Esophagus squamous epithelium (tissue), 5 donors: Measurements from ENCODE around the gene ANKFN1. TPM values are rescaled to one million over a fixed set of nuclear protein-coding genes. Genes with fewer than 3 reads are reported as not detected.

Source experiments
- DNase-seq: peaks from one replicate; lab custom pipeline; 2025; lab: John Stamatoyannopoulos, UW
- H3K27ac ChIP-seq, 4 donors: fragments of 200-600 bp; sonication (generic); one replicate each; pipeline ENCODE4 v1.5.1; 2016 to 2019; ENCODE audit warnings: mild to moderate bottlenecking in 1 of 4
- H3K27me3 ChIP-seq, 4 donors: fragments of 200-600 bp; sonication (generic); 1 replicate in 3 of 4; 2 replicates in 1 of 4; pipeline versions ENCODE4 v1.5.1 to v1.6.0; 2017 to 2021; ENCODE audit warnings: antibody characterized with exemption in 1 of 4
- H3K36me3 ChIP-seq, 3 donors: fragments of 200-600 bp; sonication (generic); one replicate each; pipeline ENCODE4 v1.5.1; 2016 to 2019
- H3K4me1 ChIP-seq, 3 donors: fragments of 200-600 bp; sonication (generic); one replicate each; pipeline ENCODE4 v1.5.1; 2017 to 2019
- H3K4me3 ChIP-seq, 4 donors: fragments of 200-600 bp; sonication (generic); 1 replicate in 3 of 4; 2 replicates in 1 of 4; pipeline ENCODE4 v1.5.1; 2016 to 2019; ENCODE audit warnings: mild to moderate bottlenecking in 2 of 4, moderate library complexity in 1 of 4
- H3K9me3 ChIP-seq, 3 donors: fragments of 200-600 bp; sonication (generic); one replicate each; pipeline ENCODE4 v1.5.1; 2016 to 2019
- CTCF ChIP-seq, 6 experiments: fragments of 450-650 bp in 4 of 6; fragments of 200-600 bp in 2 of 6; sonication (generic) in 2 of 6; IDR thresholded peaks; one replicate each; pipeline ENCODE4 v1.5.1; 2016 to 2019; ENCODE audit warnings: antibody characterized with exemption in 6 of 6, mild to moderate bottlenecking in 4 of 6, moderate library complexity in 4 of 6
- POLR2A ChIP-seq, 4 donors: fragments of 450-650 bp; IDR thresholded peaks; one replicate each; pipeline ENCODE4 v1.6.1; 2017; ENCODE audit warnings: antibody characterized with exemption in 4 of 4, mild to moderate bottlenecking in 4 of 4, moderate library complexity in 3 of 4
- WGBS, 2 donors: methylation state at CpG; one replicate each; pipeline ENCODE4 v1.1.5; 2018; 5-methylcytosine and 5-hydroxymethylcytosine counted together
- intact Hi-C: fragments of 100-400 bp; cut with DNase I; formaldehyde crosslinking; loops from one replicate; pipeline ENCODE4 v1.15.0; 2022
- total RNA-seq, 4 donors: library from RNA; depleted of rRNA; stranded (reverse); fragments of >200 nt; gene quantifications; one replicate each; pipeline ENCODE4 v1.1.0, GENCODE V29; 2016
- donor health status: DM: yes; HTN: yes; CAD: no.

ANKFN1 gene
- total RNA-seq, 4 donors from 2014 or later = under 0.01 to 0.31 TPM; not detected in 2

DNA sequence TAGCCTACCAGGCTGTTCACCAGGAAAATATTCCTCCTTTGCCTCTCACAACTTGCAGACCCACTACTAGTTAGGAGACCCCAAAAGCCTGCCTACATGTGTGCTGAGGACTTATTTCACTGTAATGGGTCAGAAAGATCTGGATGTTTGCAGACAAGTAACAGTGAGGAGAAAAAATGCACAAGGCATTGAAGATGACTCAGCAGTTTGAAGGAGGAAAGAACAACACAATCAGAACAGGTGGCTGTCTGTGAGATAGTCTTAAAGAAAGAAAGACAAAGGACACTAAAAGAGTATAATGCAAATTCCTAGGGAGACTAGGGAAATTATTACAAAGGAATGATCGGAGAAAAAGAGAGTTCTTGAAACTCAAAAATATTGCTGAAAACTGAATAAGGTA, 69.0 kb downstream of the ANKFN1 start:
- Histone ChIP-seq H3K27ac (no peak overlapping the region), H3K4me1 (no peaks in the 10 kb centered on the region), H3K4me3 (no peak overlapping the region), H3K36me3 (no peaks in the 10 kb centered on the region), H3K27me3 (no peaks in the 10 kb centered on the region), H3K9me3 (no peaks in the 10 kb centered on the region)
- 83 to 92% methylated on average over 1 of the region's 1 CpG for WGBS, 2 donors
- intact Hi-C loops = no loop called here
- DNase-seq = no peak
- TF ChIP-seq CTCF (IDR thresholded peaks at IDR 0.05) = no peak
- no peak for TF ChIP-seq POLR2A (IDR thresholded peaks at IDR 0.05)

GRCh38 chr17:56230660-56231059, 77.4 kb downstream of the ANKFN1 start:
- Histone ChIP-seq H3K9me3 (no peaks in the 10 kb centered on the region), H3K4me3 (no peak overlapping the region), H3K27me3 (no peaks in the 10 kb centered on the region), H3K4me1 (no peaks in the 10 kb centered on the region), H3K27ac (no peak overlapping the region), H3K36me3 (no peaks in the 10 kb centered on the region)
- 30 to 39% methylated on average over 4 of the region's 4 CpGs for WGBS, 2 donors
- TF ChIP-seq CTCF (IDR thresholded peaks at IDR 0.05) = no peak
- TF ChIP-seq POLR2A (IDR thresholded peaks at IDR 0.05) = no peak
- intact Hi-C loops = no loop called here
- DNase-seq = no peak

DNA sequence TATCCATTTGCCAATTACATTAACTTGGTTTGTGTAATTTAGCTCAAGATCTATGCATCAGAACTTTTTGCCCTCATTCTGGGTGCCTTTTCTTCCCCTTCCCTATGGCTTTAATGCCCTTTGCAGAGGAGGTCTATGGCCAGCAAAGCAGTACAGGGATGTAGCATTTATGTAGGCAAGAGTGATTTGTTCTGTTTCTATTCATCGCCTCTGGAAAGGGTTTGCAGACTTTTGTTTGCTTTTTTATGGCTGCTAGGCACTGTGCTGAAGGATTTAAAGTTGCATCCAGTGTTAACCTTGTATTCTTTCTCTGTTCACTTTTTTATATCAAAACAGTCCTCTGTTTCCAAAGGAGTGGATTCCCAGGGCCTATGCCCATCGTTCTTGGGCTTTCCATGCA, 78.0 kb downstream of the ANKFN1 start:
- Histone ChIP-seq H3K4me3 (no peak overlapping the region), H3K9me3 (no peaks in the 10 kb centered on the region), H3K36me3 (no peaks in the 10 kb centered on the region), H3K27ac (no peak overlapping the region), H3K4me1 (no peaks in the 10 kb centered on the region), H3K27me3 (no peaks in the 10 kb centered on the region)
- WGBS, 2 donors = 64 to 82% methylated on average over 2 of the region's 2 CpGs
- intact Hi-C loops = no loop called here
- DNase-seq = no peak
- TF ChIP-seq CTCF (IDR thresholded peaks at IDR 0.05) (no peak), POLR2A (IDR thresholded peaks at IDR 0.05) (no peak)

- Histone ChIP-seq H3K36me3 (no peaks in the 10 kb centered on the region), H3K27ac (no peak overlapping the region), H3K9me3 (no peaks in the 10 kb centered on the region), H3K4me1 (no peaks in the 10 kb centered on the region), H3K4me3 (no peak overlapping the region), H3K27me3 (no peaks in the 10 kb centered on the region)
- no peak for TF ChIP-seq POLR2A (IDR thresholded peaks at IDR 0.05)
- no peak for TF ChIP-seq CTCF (IDR thresholded peaks at IDR 0.05)
- 76 to 81% methylated on average over 5 of the region's 5 CpGs for WGBS, 2 donors
- intact Hi-C loops = no loop called here
- no peak for DNase-seq
Observed at GRCh38 chr17:56231693-56232092, 78.4 kb downstream of the ANKFN1 start.

GRCh38 chr17:56244268-56244890, 91.1 kb downstream of the ANKFN1 start:
- intact Hi-C loops = no loop called here
- TF ChIP-seq CTCF (IDR thresholded peaks at IDR 0.05) = no peak
- no peak for TF ChIP-seq POLR2A (IDR thresholded peaks at IDR 0.05)
- no peaks in the 10 kb centered on the region for H3K36me3 ChIP-seq
- no peak overlapping the region for H3K27ac ChIP-seq
- 92 to 95% methylated on average over 2 of the region's 2 CpGs for WGBS, 2 donors
- no peaks in the 10 kb centered on the region for H3K27me3 ChIP-seq
- no peak for DNase-seq
- no peaks in the 10 kb centered on the region for H3K4me1 ChIP-seq
- H3K9me3 ChIP-seq = no peaks in the 10 kb centered on the region
- H3K4me3 ChIP-seq = no peak overlapping the region
